Left renal cortex interstitium (tissue), 4 donors: ENCODE results near the gene ADCY1. TPM values are rescaled to one million over a fixed set of nuclear protein-coding genes. Genes with fewer than 3 reads are reported as not detected.
"Not testable (repeated sequence)": the region's sequence is repeated elsewhere in the genome, so short reads cannot be mapped to it uniquely, and the experiment has no call there.

Experiments
- DNase-seq, 4 donors: peaks; one replicate each; pipeline ENCODE4 v3.0.0-alpha.2; 2013; ENCODE audit warnings: low read depth in 4 of 4, low spot score in 2 of 4, missing footprints in 1 of 4
- polyA plus RNA-seq, 4 donors: library from polyadenylated mRNA; unstranded; fragments of 120-200 nt; gene quantifications; one replicate each; pipeline ENCODE4 v1.2.1, GENCODE V29; 2013; ENCODE audit not compliant: insufficient read length in 4 of 4

The ADCY1 gene
- polyA plus RNA-seq, 4 donors, result 3.0 to 4.7 (median 3.2) TPM

DNA sequence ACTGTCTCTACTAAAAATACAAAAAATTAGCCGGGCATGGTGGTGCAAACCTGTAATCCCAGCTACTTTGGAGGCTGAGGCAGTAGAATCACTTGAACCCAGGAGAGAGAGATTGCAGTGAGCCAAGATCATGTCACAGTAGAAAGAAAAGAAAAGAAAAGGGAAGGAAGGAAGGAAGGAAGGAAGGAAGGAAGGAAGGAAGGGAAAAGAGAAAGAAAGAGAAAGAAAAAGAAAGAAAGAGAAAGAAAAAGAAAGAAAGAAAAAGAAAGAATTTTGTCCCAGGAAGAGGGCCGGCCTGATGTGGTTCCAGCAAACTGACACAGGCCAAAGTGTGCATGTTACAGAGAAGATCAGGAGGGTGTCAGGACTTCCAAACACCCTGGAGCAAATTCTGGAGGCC, 151.1 kb downstream of the ADCY1 start:
- not testable (repeated sequence) for DNase-seq

DNA sequence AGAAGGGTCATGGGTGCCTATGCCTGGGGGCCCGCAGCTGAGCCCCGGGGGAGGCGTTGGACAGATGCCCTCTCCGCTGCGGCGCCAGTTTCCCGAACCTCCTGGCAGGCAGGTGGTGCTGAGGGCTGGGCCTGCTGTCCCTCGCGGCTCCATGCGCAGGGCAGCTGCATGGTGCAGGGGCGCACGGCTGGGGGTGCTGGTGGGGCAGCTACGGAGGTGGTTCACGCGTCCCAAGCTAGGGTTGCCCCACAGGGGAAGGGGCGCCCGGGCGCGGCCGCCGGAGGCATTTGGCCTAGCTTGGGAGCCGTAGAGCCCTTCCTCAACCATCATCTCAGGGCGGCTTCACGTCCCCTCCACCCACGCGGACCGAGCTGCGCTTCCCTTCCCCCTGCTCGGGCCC, 152.7 kb downstream of the ADCY1 start:
- DNase-seq, result no peak

DNA sequence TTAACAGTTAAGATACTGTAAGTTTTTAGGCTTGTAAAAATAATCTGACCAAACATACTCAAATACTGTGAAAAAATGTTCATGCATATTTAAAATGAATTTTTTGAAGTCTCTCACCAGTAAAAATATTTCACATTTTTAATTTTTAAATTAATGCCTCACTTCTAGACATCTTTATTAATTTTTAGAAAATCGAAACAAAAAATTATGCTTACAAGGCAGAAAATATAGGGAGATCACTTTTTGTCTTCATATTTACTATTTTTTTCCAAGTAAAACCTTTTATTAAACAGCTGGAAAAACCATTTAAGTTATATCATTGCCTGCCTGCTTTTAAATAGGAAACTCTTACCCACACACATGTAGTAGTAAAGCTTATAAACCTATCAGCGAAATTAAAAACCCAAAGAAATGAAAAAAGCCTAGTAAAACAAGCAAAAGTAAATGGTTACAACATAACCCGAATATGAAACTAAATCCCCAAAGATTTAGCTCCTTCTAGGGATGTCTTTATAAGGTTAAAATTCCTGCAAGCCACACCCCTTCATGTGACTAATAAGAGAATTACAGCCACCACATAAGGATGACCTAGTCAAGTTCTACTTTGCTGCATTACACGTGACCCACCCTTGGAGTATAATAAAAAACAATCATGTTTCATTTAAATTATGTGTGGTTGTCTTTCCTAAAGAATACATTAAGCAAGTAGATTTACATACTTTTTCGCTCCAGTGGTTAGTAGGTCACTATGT, 157.7 kb downstream of the ADCY1 start:
- not testable (repeated sequence) for DNase-seq

DNA sequence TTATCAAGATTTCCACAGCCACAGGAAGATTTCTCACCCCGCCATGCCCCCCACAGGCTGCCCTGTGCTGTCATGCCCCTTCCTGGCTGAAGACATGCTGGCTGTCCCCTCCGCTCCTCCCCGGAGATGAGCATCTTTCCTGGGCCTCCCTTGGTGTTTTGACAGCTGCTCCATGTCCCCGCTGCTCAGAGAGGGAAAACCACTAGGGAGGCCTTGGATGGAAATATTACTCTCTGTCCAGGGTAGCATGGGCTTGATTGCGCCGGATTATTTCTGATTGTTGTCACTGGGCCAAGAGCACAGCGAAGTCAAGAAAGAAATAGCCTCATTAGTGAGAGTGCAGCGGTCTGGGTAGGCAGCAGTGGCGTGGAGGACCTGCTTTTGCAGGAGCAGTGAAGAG, 164.8 kb downstream of the ADCY1 start:
- DNase-seq, result not testable (repeated sequence)

DNA sequence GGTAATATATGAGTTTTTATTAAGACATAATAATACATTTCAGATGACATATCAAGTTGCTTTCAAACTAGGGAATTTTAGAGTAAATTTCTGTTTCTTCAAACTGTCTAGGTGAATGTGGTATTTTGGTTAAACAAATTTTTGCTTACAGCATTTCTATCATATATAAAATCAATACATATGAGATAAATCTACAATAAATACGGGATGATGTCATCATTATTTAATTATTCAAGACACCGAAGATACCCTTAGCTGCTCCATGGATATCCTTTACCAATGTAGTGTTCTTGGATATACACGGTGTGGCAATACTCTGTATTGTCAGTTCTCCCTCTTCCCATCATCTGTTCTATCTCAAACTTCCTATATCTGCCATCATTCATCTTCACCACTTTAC, 166.4 kb downstream of the ADCY1 start:
- not testable (repeated sequence) for DNase-seq

DNA sequence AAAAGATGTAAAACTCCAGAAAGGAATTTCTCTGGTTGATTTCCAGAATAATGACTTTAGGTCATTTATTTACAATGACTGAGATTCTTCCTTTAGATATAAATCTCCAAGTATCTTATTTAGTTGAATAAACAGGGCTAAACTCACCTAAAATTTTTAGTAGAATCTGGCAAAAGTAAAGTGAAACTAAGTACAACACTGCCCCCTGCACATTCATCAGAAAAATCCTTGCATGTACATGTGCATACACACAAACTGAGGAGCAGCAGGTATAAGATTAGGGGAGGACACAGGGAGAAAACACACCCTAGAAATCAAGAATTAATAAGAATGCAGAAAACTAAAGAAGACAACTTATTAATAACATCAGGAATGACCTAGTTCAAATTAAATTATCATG, 174.8 kb downstream of the ADCY1 start:
- DNase-seq, result not testable (repeated sequence)

DNA sequence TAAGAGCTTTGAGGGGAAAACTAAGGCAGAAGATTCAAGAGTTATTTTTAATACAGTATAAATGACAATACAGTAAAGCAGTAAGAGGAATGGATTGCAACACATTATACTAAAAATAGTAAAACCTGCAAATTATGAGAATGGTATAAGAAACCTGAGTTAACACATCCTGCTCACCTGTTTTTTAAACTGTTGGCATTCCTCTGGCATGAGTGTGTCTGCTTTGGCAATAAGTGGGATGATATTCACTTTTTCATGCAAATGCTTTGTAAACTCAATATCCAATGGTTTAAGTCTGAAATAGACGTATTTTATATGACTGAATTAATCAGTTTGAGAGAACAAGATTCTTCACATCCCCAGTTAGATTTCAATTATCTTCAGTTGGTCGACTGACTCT, 177.2 kb downstream of the ADCY1 start:
- DNase-seq, result not testable (repeated sequence)

DNA sequence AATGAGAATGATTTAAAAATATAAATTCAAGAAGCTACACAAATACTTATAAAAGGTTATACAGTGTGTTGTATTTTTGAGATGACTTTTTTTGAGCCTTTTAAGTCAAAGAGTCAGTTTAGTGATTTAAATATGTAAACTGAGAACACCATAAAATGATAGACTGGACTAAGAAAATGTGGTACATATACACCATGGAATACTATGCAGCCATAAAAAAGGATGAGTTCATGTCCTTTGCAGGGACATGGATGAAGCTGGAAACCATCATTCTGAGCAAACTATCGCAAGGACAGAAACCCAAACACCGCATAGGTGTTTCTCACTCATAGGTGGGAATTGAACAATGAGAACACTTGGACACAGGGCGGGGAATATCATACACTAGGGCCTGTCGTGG, 182.2 kb downstream of the ADCY1 start:
- DNase-seq, result not testable (repeated sequence)

DNA sequence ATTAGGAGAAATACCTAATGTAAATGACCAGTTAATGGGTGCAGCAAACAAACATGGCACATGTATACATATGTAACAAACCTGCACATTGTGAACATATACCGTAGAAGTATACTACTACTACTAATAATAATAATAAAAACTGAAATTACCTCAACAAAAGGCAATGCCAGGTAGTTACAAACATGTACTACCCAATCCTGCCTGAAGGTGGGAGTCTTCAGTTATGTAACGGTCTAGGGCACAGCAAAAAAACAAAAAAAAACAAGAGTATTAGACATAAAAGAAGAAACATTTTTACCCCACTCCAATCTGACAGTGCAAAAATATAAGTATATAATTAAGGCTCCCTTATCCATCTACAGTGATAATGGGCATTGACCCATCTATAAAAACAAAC, 182.6 kb downstream of the ADCY1 start:
- DNase-seq, result not testable (repeated sequence)

DNA sequence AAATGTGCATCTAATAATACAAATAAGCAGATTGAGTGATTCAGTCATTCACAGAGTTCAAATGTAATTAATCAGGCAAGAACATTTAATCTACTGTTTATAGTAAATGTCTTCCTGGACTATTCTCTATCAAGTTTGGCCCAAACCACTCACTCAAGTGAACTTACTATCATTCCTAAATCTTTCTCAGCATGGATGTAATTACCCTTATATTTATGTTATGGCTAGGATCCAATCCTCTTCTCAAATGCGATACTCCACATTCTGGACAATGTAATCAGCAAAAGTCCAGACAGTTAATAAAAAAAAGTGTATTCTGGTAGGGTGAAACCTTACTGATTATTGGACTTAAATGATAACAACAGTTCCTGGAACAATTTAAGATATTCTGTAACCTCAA, 185.3 kb downstream of the ADCY1 start:
- DNase-seq, result not testable (repeated sequence)

DNA sequence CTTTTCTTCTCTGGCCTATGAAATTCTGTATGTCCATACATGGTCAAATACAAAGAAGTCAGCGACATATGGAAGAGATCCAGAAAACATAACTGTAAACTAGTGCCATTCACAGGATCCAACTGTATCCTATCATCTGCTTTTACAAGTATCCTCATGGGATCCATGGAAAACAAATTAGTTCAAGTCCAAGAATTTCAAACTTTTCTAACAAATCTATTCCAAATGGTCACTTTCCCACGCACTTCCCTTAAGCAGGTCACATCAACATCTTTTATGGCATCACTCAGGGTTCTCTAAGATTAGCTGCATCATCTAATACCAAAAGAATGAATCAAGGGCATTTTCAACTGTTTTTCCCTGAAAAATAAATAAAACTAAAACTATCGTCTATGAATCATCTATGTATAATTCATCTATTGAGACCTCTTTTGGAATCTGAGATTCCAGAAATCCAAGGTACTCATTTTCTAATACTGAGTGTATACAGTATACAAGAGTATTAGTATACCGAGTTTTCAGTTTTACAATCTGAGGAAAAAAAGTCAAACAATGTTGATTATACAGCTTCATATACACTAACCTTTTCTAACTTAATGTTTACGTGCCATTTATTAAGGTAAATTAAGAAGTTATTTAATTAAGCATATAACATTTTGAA, 187.5 kb downstream of the ADCY1 start:
- DNase-seq, result peak in 1 of 4 donors; percentile 25

DNA sequence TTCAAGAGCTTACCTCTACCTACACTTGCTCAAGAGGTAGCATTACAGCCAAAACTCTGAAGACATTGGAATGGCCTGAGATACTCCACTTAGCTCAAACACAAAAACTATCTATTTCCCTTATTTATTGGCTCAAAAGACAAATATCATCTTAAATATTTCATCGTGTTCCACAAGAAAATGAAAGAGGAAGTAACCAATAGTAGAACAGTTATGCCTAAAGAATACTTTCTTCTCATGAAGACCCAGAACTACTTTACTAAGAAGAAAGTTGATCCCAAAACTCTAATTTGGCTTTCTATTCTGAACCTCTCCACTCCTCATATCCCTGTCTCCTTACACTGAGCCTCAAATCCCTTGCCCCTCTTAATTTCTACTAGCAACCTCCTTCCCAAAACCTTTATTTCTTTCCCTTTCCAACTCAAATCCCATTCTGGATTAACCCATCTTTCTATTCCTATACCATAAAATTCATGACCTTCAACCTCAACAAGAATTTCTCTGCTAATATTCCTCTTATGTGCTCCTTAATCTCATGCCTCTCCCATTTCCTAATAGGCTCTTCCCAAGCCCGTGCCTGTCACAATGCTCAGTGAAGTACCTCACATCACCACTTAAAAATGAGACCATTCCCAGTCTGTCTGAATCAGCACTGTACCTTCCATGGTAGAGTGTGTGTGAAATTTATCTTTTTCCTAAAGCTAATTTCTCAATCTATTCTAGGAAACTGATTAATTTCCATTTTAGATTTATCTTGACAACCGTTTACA, 188.2 kb downstream of the ADCY1 start:
- DNase-seq, result not testable (repeated sequence)

DNA sequence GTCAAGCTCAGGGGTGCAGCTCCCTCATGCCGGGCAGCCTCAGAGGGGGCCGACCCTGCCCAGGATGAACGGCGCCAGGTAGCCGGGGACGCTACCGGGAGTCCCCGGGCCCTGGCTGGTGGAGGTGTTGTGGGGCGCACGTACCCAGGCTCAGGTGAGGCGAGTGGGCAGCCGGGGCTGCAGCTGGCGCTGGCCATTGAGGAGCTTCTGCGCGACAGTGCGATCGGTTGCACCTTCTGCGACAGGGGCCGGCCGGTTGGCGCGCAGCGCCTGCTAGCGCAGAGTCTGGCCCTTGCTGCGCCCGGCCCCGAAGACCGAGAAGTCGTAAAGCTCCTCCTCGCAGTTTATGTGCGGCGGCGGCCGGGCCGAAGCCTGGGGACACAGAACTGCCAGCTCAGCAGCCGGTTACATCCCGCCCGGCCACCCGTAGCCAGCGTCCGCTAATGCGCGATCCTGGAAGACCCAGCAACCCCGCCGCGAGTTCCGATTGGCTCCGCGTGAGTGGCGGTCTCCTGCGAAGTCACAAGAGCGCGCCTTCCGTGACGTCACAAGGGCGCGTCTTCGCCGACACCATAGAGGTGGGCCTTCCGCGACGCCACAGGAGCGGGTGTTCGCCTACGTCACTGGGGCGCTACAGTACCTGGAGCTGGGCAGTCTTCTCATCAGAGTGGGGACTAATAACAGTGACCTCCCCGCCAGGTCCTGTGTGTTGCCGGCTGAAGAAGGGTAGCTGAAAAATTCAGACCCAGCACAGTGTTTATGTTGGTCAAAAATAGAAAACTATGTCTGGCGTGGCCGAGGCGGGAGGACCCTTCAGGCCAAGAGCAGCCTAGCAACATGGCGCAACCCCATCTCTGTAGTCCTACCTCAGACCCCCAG, 194.6 kb downstream of the ADCY1 start:
- peak; percentile 92 to 98 (median 96) for DNase-seq

DNA sequence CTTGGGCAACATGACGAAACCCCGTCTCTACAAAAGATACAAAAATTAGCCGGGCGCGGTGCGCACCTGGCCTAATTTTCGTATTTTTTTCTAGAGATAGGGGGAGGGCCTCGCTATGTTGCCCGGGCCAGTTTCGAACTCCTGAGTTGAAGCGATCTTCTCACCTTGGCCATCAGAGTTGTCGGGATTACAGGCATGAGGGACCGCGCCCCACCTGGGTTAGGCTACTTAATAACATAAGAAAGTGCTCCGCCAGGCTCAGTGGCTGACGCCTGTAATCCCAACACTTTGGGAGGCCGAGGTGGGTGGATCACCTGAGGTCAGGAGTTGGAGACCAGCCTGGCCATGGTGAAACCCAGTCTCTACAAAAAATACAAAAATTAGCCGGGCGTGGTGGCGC, 195.5 kb downstream of the ADCY1 start:
- DNase-seq, result not testable (repeated sequence)
